Loucy (cell line): ENCODE results near the gene IQCH.

Experiments
- H2AFZ ChIP-seq: fragments of 200-600 bp; sonication (generic); 2 replicates; pipeline ENCODE4 v1.6.0; 2016; ENCODE audit warnings: antibody characterized with exemption, mild to moderate bottlenecking, low read length, moderate library complexity
- H3F3A ChIP-seq: fragments of 200-600 bp; 2 replicates; pipeline ENCODE4 v1.6.0; 2016; ENCODE audit warnings: antibody characterized with exemption, low read depth, mild to moderate bottlenecking
- H3K27me3 ChIP-seq: fragments of 200-600 bp; sonication (generic); 2 replicates; pipeline ENCODE4 v1.6.1; 2014; ENCODE audit warnings: low read length, mild to moderate bottlenecking; ENCODE audit not compliant: insufficient read depth, poor library complexity, severe bottlenecking
- H3K36me3 ChIP-seq: fragments of 200-600 bp; sonication (generic); 2 replicates; pipeline ENCODE4 v1.6.1; 2016; ENCODE audit warnings: low read length; ENCODE audit not compliant: insufficient read depth
- H3K4me1 ChIP-seq: fragments of 200-600 bp; sonication (generic); 2 replicates; pipeline ENCODE4 v1.5.1; 2014; ENCODE audit warnings: low read length, mild to moderate bottlenecking; ENCODE audit not compliant: insufficient read depth, poor library complexity, severe bottlenecking
- H3K4me2 ChIP-seq: fragments of 200-600 bp; sonication (generic); 2 replicates; pipeline ENCODE4 v1.6.0; 2014; ENCODE audit warnings: antibody characterized with exemption, low read length, low read depth, mild to moderate bottlenecking; ENCODE audit not compliant: poor library complexity, severe bottlenecking
- H3K4me3 ChIP-seq: fragments of 200-600 bp; sonication (generic); 2 replicates; pipeline ENCODE4 v1.5.1; 2014; ENCODE audit warnings: low read length, mild to moderate bottlenecking, mixed read lengths; ENCODE audit not compliant: poor library complexity, severe bottlenecking
- H3K79me2 ChIP-seq: fragments of 200-600 bp; sonication (generic); 2 replicates; pipeline ENCODE4 v1.6.1; 2014; ENCODE audit warnings: low read length; ENCODE audit not compliant: insufficient read depth
- H3K9ac ChIP-seq: fragments of 200-600 bp; sonication (generic); 2 replicates; pipeline ENCODE4 v1.6.0; 2014; ENCODE audit warnings: mild to moderate bottlenecking, low read depth, low read length, moderate library complexity; ENCODE audit not compliant: poor library complexity, severe bottlenecking
- H3K9me2 ChIP-seq: fragments of 200-600 bp; sonication (generic); replicated peaks from 2 replicates; pipeline ENCODE4 v1.6.1; 2016; ENCODE audit warnings: low read depth, low read length, mixed read lengths
- H3K9me3 ChIP-seq: fragments of 200-600 bp; sonication (generic); 2 replicates; pipeline ENCODE4 v1.6.1; 2014; ENCODE audit warnings: mild to moderate bottlenecking, antibody characterized with exemption, low read length, low read depth; ENCODE audit not compliant: insufficient read depth
- H4K20me1 ChIP-seq: fragments of 200-600 bp; sonication (generic); 2 replicates; pipeline ENCODE4 v1.6.0; 2014; ENCODE audit warnings: antibody characterized with exemption, low read length, mild to moderate bottlenecking; ENCODE audit not compliant: insufficient read depth, poor library complexity, severe bottlenecking
- CTCF ChIP-seq: fragments of 200-600 bp; sonication (generic); conservative IDR thresholded peaks from 2 replicates; pipeline ENCODE4 v1.5.1; 2014; ENCODE audit warnings: mild to moderate bottlenecking, antibody characterized with exemption, low read length
- EZH2phosphoT487 ChIP-seq: fragments of 200-600 bp; IDR thresholded peaks from 2 replicates; pipeline ENCODE4 v1.6.1; 2018; ENCODE audit warnings: antibody characterized with exemption, mild to moderate bottlenecking, moderate library complexity, borderline replicate concordance

IQCH gene

GRCh38 chr15:67370206-67370954, 115.8 kb downstream of the IQCH start:
- Histone ChIP-seq H3K4me2 (no peak overlapping the region), H2AFZ (0 out of 2 replicates have a peak overlapping the region, but pooled peaks have one; percentile 9), H4K20me1 (no peaks in the 10 kb centered on the region), H3K4me1 (no peaks in the 10 kb centered on the region), H3K9ac (no peak overlapping the region), H3K9me3 (no peaks in the 10 kb centered on the region), H3F3A (no peaks in the 10 kb centered on the region; the same call in 1 of the 2 replicates), H3K79me2 (no peaks in the 10 kb centered on the region), H3K36me3 (no peaks in the 10 kb centered on the region), H3K4me3 (no peak overlapping the region), H3K9me2 (no peaks in the 10 kb centered on the region), H3K27me3 (no peaks in the 10 kb centered on the region)
- TF ChIP-seq EZH2phosphoT487 (no peak), CTCF (no peak)

- H3K27me3 ChIP-seq = no peaks in the 10 kb centered on the region
- H3K4me2 ChIP-seq = no peak overlapping the region
- no peaks in the 10 kb centered on the region for H3K36me3 ChIP-seq
- H3K4me1 ChIP-seq = no peaks in the 10 kb centered on the region
- H3K4me3 ChIP-seq = no peak overlapping the region
- H2AFZ ChIP-seq = no peak overlapping the region
- H3K9me2 ChIP-seq = no peaks in the 10 kb centered on the region
- H3K9ac ChIP-seq = no peak overlapping the region
- H4K20me1 ChIP-seq = no peaks in the 10 kb centered on the region
- H3K79me2 ChIP-seq = no peaks in the 10 kb centered on the region
- no peaks in the 10 kb centered on the region for H3K9me3 ChIP-seq
- H3F3A ChIP-seq = no peaks in the 10 kb centered on the region; the same call in 1 of the 2 replicates
- no peak for TF ChIP-seq CTCF
- no peak for TF ChIP-seq EZH2phosphoT487
These were observed 118.0 kb downstream of the IQCH start for GRCh38 chr15:67372543-67372942.

- no peaks in the 10 kb centered on the region for H3K36me3 ChIP-seq
- H2AFZ ChIP-seq = no peak overlapping the region
- no peaks in the 10 kb centered on the region for H3K9me2 ChIP-seq
- no peaks in the 10 kb centered on the region for H3K9me3 ChIP-seq
- TF ChIP-seq EZH2phosphoT487 (no peak), CTCF (no peak)
- no peak overlapping the region for H3K9ac ChIP-seq
- H3K4me2 ChIP-seq = no peak overlapping the region
- H3K27me3 ChIP-seq = no peaks in the 10 kb centered on the region
- H3F3A ChIP-seq = no peaks in the 10 kb centered on the region; the same call in 1 of the 2 replicates
- no peaks in the 10 kb centered on the region for H3K79me2 ChIP-seq
- H3K4me3 ChIP-seq = no peak overlapping the region
- H3K4me1 ChIP-seq = no peaks in the 10 kb centered on the region
- H4K20me1 ChIP-seq = no peaks in the 10 kb centered on the region
These were observed 118.5 kb downstream of the IQCH start for GRCh38 chr15:67372986-67373675.
